Colon (tissue), 2 donors: ENCODE measurements around the gene SPATA6.
"Not testable (repeated sequence)": the region's sequence is repeated elsewhere in the genome, so short reads cannot be mapped to it uniquely, and the experiment has no call there.

Source experiments
- FAIRE-seq: peaks from 2 replicates; lab custom pipeline; 2012; peaks lifted over from hg19 to GRCh38; lab: Jason Lieb, UNC
- donor health status: control.
- donor health status: control.

The SPATA6 gene

GRCh38 chr1:48462716-48463302 lies 9.2 kb downstream of the SPATA6 start:
- no peak for FAIRE-seq

DNA sequence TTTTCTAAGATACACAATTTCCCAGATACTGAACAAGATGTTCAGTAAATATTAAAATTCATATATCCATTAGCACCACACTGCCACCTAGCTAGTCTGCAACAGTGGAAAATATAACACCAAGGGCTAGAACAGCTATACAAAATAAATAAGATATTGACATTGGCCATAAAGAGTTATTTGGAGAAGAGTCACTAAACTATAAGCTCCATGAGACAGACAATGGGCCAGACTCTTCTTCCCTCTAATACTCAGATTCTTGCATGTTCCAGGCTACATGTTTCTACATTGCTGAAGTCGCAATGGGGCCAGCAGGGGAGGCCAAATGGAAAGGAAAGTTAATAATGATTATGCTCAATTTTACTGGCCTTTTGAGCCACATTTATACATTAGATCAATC lies 21.5 kb downstream of the SPATA6 start:
- no peak for FAIRE-seq

DNA sequence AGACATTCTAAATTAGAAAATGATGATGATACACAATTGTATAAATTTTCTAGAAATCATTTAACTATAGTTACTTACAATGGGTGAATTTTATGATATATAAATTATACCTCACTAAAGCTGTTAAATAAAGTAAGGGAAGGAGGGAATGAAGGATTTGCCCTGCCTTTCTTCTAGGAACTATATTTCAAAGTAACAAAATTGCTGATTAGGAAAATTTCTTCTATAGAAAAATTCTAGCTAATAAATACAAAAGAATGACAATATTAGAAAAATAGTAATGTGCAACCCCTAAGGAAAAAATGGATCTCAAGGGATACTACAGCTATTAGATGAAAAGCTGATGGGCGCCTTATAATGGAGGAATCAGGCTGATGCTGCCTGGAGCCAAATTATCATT lies 23.1 kb downstream of the SPATA6 start:
- no peak for FAIRE-seq

- FAIRE-seq, result not testable (repeated sequence)
Measured at GRCh38 chr1:48444186-48444585, 27.8 kb downstream of the SPATA6 start.

DNA sequence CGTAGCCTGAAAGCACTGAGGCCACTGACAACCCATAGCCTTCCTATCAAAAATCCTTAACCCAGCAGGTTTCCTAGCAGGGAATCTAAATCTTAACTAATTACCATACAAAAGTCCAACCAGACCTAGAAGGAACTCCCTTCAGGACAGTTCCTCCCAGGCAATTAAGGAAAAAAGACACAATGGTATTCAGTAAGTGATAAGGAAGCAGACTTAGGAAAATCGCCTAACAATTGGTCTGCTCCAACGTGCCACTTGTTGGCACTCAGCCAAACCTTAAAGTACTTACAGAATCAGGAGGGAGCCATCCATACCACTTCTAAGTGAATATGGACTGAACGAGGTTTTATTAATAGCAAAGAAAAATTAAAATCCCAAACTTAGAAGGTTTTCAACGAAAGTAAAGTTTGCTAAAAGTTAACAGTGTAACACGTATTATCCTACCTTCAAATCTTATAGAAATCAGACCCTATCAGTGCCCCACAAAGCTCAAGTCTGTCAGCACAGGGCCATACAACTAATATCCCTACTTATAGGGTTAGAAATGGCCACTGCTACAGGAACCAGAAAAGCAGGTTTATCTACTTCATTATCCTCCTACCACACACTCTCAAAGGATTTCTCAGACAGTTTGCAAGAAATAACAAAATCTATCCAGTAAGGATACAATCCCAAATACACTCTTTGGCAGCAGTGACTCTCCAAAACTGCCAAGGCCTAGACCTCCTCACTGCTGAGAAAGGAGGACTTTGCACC lies 29.0 kb downstream of the SPATA6 start:
- FAIRE-seq, result no peak

GRCh38 chr1:48440786-48441185 lies 31.2 kb downstream of the SPATA6 start:
- FAIRE-seq, result not testable (repeated sequence)

DNA sequence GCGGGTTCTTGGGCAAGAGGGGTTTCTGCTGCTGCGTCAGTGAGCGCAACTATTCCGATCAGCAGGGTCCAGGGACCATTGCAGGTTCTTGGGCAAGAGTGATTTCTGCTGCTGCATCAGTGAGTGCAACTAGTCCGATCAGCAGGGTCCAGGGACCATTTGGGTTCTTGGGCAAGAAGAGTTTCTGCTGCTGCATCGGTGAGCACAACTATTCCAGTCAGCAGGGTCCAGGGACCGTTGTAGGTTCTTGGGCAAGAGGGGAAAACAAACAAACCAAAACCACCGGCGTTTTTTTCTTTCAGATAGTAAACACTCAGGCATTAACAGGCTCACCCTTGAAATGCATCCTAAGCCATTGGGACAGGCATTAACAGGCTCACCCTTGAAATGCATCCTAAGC lies 32.6 kb downstream of the SPATA6 start:
- FAIRE-seq, result no peak

DNA sequence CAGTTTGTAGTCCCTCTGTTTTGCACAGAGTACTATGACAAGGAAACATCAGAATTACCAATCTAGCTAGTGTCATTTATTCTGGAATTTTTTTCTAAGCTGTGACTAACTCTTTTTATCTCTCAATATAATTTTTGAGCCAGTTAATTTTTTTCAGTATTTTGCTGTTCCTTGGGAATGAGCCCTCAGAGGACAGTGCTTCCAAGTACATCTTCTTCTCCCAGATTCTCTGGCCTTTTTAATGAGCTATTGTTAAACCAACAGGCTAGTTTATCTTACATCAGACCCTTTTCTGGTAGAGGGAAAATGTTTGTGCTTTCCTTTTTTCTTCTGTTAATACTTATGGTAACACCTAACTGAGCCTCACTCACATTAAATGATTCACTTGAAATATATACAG lies 34.6 kb downstream of the SPATA6 start:
- not testable (repeated sequence) for FAIRE-seq

- FAIRE-seq, result not testable (repeated sequence)
Measured at GRCh38 chr1:48435312-48436002, 36.5 kb downstream of the SPATA6 start.

GRCh38 chr1:48430832-48431231 lies 41.2 kb downstream of the SPATA6 start:
- FAIRE-seq, result no peak

DNA sequence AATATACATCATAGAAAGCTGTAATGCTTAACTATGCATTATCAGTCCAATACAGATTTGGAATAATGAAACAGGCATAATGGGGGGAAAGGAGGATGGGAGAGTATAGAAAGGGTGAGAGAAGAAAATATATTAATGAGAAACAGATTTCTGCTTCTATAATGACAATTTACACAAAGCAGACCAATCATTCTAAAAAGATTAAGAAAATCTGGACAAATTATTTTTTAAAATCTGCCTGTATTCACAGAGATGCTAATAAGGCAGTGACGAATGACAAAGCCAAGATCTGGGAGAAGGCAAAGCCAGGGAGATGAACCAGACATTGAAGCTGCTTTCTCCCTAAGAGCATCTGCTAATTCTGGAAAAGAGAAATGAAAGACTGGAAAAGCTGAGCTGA lies 50.0 kb downstream of the SPATA6 start:
- FAIRE-seq, result no peak

DNA sequence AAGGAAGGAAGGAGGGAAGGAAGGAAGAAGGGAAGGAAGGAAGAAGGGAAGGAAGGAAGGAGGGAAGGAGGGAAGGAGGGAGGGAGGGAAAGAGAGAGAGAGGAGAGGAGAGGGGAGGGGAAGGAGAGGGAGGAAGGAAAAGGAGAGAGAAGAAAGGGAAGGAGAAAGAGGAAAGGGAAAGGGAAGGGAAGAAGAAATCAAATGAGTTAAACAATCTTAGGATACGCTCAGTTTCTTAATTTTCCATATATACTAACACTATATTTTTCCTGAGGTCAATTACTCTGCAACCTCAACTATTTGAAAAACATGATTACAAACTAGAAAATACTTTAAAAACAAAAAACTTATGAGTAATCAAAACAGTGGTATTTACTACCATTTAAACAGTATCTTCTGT lies 53.3 kb downstream of the SPATA6 start:
- no peak for FAIRE-seq

GRCh38 chr1:48415050-48415449 lies 57.0 kb downstream of the SPATA6 start:
- no peak for FAIRE-seq

DNA sequence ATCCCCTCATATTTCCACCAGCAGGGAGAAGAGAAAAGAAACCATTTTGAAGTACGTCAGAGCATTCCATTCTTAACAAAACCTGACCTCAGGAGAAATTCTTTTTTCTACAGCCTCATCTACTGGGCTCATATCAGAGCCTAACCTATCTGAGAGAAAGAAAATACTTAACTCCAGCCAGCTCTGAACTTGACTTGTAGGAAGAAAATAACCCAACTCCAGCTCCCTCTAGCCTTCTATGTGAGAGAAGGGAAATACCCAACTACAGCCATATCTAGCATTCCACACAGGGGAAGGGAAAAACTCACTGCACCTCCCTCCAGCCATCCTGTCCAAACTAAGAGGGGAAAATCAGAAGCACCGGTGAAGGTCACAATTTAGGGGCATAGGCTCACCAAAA lies 57.7 kb downstream of the SPATA6 start:
- no peak for FAIRE-seq

DNA sequence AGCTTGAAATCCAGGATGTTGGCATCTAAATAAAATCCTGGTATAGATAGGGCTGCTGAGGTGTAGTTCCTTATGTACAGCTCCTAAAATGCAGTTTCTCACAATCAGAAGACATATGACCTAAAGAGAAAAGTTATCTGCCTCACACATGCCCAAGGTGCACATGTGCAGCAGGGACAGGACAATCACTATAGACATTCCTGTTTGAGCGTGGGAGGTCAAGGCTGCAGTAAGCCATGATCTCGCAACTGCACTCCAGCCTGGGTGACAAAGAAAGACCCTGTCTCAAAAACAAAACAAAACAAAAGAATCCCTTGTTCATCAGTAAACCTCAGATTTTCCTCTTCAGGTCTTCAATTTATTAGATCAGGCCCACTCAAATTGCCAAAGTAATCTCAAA lies 66.1 kb downstream of the SPATA6 start:
- no peak for FAIRE-seq

DNA sequence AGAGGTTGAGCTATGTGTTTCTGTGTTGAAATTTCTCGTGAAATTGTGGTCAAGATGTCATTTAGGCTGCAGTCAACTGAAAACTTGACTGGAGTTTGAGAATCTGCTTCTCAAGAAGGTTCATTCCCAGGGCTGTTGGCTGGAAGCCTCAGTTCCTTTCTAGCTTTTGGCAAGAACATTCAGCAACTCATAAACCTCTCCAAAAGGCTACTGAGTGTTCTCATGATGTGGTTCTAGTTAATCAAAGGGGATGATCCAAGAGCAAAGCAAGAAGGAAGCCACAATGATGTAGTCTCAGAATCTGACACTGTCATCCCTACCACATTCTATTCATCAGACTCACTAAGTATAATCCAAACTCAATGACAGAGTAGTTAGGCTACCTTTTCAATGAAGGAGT lies 66.6 kb downstream of the SPATA6 start:
- FAIRE-seq, result no peak

DNA sequence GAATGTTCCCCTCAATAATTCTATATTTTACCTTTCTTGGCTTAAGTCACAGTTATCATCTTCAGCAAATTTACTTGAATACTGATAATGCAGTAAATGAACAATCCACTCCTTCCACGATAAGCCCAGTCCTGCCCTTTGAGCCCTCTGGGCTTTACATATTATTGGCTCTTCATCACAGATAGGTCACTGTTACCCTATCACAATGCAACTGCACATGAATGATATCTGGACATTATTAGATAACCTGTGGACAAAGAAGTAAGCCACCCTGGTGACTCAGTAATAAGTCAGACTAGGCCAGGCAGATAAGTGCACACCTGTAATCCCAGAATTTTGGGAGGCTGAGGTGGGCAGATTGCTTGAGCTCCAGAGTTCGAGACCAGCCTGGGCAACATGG lies 69.4 kb downstream of the SPATA6 start:
- FAIRE-seq, result no peak

DNA sequence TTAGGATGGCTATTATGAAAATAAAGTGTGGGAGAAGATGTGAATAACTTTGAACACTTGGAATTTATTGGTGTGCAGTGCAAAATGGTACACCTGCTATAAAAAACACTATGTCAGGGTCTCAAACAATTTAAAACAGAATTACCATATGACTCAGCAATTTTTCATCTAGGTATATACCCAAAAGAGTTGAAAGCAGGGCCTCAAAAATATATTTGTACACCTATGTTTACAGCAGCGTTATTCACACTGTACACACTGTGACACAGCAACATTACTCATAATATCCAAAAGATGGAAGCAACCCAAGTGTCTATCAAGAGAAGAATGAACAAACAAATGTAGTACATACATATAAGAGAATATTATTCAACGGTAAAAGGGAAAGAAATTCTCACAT lies 75.8 kb downstream of the SPATA6 start:
- FAIRE-seq, result no peak

DNA sequence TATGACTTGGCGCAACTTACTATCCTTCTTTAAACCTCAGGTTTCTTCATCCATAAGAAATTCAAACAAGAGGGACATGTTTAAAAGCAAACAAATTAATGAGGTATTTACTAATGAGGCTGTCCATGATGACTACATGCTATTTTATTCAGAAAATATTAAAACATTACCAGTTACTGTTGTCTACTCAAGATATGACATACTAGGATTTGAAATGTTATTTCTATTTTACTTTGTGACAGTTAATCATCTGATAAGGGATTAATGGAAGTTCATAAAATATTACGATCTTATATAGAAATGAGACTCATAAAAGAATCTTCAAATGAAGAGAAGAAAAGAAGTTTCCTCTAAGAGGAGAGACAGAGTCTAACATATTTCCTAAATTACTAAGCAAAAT lies 80.1 kb downstream of the SPATA6 start:
- peak; percentile 10 for FAIRE-seq

- FAIRE-seq, result no peak
Measured at GRCh38 chr1:48387409-48387808, 84.6 kb downstream of the SPATA6 start.

- no peak for FAIRE-seq
Measured at GRCh38 chr1:48374785-48375184, 97.2 kb downstream of the SPATA6 start.

- FAIRE-seq, result no peak
Measured at GRCh38 chr1:48371598-48371997, 100.4 kb downstream of the SPATA6 start.

GRCh38 chr1:48362901-48363300 lies 109.1 kb downstream of the SPATA6 start:
- FAIRE-seq, result no peak

DNA sequence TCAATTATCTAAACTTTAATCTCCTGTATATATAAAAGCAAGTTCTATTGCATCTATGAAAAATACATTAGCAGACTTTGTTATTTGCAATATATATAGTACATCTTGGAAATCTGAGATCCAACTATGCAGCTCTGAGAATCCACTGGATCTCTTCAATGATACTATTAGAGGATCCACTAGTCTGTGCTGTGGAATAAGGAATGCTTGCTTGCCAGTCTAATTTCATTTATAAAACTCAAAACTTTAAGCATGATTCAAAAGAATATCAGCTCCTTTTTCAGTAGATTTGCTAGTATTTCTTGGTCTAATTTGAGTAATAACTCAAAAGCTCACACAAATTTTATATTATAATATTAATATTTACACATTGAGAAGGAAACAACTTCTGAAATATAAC lies 115.1 kb downstream of the SPATA6 start:
- FAIRE-seq, result no peak
